ENCODE data around the gene DKK1. TPM values are rescaled to one million over a fixed set of nuclear protein-coding genes. Genes with fewer than 3 reads are reported as not detected.

DKK1 gene
- total RNA-seq, 2 donors from 2014 or later, result 0.82 TPM; not detected in 1

DNA sequence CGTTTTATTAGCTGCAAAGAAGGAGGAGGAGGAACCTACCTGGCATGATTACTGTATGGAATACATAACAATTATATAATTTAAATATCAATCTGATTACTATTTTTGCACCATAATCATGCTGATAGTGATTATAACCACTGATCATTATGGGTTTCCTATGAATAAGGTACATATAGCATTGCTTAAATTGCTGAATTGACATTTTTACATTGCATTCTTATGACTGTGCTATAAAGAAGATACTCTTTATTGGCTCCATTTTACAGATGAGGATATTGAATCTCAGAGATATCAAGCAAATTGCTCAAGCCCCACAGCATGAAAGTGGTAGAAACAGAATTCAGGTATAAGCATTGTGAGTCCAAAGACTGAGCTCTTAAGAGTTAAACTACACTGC is 23.1 kb downstream of the DKK1 start:
- Histone ChIP-seq H3K9me3 (no peaks in the 10 kb centered on the region), H3K9ac (ENCODE audit: low read depth in 2 of 2, low read length in 2 of 2) (no peak overlapping the region), H3K4me3 (no peak overlapping the region), H3K27ac (no peak overlapping the region), H3K27me3 (no peaks in the 10 kb centered on the region), H3K4me1 (no peaks in the 10 kb centered on the region), H3K36me3 (no peaks in the 10 kb centered on the region)
- intact Hi-C loops (cut with DNase I), result no loop called here
- no peak for DNase-seq
- TF ChIP-seq, protein P1, sequence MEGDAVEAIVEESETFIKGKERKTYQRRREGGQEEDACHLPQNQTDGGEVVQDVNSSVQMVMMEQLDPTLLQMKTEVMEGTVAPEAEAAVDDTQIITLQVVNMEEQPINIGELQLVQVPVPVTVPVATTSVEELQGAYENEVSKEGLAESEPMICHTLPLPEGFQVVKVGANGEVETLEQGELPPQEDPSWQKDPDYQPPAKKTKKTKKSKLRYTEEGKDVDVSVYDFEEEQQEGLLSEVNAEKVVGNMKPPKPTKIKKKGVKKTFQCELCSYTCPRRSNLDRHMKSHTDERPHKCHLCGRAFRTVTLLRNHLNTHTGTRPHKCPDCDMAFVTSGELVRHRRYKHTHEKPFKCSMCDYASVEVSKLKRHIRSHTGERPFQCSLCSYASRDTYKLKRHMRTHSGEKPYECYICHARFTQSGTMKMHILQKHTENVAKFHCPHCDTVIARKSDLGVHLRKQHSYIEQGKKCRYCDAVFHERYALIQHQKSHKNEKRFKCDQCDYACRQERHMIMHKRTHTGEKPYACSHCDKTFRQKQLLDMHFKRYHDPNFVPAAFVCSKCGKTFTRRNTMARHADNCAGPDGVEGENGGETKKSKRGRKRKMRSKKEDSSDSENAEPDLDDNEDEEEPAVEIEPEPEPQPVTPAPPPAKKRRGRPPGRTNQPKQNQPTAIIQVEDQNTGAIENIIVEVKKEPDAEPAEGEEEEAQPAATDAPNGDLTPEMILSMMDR (IDR thresholded peaks at IDR 0.05), result no peak

DNA sequence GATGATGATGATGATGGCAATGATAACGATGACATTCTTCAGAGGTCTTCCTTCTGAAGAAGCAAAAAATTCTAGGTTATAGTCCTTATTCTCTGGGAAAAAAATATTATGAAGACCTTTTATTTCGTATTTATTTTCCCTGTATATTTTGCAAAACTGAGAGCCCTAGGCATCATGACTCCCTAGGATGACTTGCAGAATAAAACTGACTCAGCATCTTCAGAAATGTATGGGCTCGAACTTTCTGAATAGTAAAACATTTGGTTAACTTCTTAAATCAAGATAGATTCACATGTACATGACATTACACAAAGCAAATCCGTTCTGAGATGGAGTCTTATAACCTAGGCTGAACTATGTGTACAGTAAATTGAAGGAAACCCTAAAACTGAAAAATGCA is 29.4 kb downstream of the DKK1 start:
- TF ChIP-seq, protein P1 (IDR thresholded peaks at IDR 0.05), result no peak
- Histone ChIP-seq H3K36me3 (no peaks in the 10 kb centered on the region), H3K27me3 (no peaks in the 10 kb centered on the region), H3K27ac (no peak overlapping the region), H3K4me3 (no peak overlapping the region), H3K9ac (ENCODE audit: low read depth in 2 of 2, low read length in 2 of 2) (no peak overlapping the region), H3K9me3 (no peaks in the 10 kb centered on the region), H3K4me1 (no peaks in the 10 kb centered on the region)
- intact Hi-C loops (cut with DNase I), result no loop called here
- DNase-seq, result no peak

DNA sequence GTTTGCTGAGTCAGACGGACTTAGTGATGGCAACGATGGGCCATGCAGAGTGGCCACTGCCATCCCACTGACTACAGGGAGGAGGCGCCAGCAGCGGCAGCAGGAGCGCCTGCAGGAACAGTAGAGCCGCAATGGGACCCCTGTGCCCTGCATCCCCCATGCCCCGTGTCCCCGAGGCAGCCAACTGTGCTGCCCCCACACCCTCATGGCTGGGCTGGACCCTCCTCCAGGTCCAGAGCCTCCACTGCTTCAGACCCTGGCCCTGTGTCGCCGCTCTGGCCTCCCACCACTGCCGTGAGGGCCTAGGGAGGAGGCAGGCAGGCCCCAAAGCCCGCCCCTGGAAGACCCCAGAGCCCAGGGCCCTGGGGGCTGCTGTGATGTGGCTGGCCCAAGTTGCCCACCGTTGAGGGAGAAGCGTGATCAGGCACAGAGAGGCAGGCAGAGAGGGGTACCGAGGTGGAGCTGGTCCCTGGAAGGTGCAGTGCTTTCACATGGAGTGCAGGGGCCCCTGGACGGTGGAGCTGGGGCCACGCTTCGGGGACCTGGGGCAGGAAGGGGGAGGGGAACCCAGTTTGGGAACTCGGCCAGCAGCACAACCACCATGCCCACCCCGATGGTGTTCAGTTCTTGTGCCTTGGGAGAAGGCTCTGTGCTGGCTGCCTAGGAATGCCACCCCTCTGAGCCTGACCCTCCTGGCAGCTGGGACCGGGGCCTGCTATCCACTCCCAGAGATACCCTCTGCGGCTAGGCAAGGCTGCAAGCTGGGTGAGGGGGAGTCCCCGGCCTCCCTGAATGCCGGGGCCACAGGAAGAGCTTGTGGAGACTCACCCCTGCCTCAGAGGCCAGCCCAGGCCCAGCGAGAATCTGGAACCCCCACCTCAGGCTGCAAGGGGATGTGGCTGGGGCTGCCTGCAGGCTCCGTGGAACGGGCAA is 32.6 kb downstream of the DKK1 start:
- Histone ChIP-seq H3K27me3 (no peaks in the 10 kb centered on the region), H3K4me3 (no peak overlapping the region), H3K27ac (no peak overlapping the region), H3K9ac (ENCODE audit: low read depth in 2 of 2, low read length in 2 of 2) (no peak overlapping the region), H3K9me3 (no peaks in the 10 kb centered on the region), H3K4me1 (no peaks in the 10 kb centered on the region), H3K36me3 (no peaks in the 10 kb centered on the region)
- intact Hi-C loops (cut with DNase I), result no loop called here
- TF ChIP-seq, protein P1 (IDR thresholded peaks at IDR 0.05), result no peak
- DNase-seq, result no peak

DNA sequence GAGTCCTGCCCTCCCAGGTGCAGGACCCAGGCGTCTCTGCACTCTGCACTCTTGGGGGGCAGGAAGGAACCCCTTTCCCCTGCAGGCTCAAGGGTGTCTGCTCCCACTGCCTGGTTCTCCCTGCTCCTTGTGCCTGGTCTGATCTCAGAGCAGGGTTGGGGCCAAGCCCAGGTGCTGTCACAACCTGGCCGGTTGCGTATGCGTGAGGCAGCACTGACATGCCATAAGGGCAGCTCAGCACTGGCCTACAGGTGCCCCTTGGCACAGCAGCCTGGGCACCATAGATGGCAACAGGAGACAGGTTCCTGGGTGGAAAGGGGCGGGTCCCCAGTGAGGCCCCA is 33.2 kb downstream of the DKK1 start:
- H3K27ac ChIP-seq, result no peak overlapping the region
- H3K4me3 ChIP-seq, result no peak overlapping the region
- H3K4me1 ChIP-seq, result no peaks in the 10 kb centered on the region
- H3K36me3 ChIP-seq, result no peaks in the 10 kb centered on the region
- intact Hi-C loops (cut with DNase I), result no loop called here
- no peak overlapping the region for H3K9ac ChIP-seq (ENCODE audit: low read depth in 2 of 2, low read length in 2 of 2)
- H3K9me3 ChIP-seq, result no peaks in the 10 kb centered on the region
- no peaks in the 10 kb centered on the region for H3K27me3 ChIP-seq
- TF ChIP-seq, protein P1 (IDR thresholded peaks at IDR 0.05), result no peak
- DNase-seq, result no peak

DNA sequence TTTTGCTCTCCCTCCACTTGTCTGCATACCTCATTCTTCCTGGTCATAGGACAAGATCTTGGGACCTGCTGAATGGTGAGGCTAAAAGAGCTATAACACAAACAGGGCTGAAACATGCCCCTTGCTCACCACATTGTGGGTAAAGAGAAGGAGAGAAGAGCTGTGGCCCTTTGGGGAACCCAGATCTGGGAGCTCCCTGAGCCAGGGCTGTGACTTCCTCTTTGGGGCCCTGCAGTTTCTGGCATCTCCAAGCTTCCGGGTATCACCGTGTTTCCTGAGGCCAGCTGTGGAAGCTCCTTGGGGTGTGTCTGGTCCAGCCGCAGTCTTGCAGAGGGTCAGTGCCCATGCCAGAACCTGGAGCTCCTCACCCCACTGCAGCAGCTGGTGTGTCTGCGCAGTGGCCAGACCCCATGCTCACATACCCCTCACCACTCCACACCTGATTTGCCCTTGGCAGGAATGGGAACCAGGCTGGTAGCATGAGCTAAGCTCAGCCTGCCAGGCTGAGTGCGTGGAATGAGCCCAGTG is 34.0 kb downstream of the DKK1 start:
- Histone ChIP-seq H3K27ac (no peak overlapping the region), H3K4me3 (no peak overlapping the region), H3K36me3 (no peaks in the 10 kb centered on the region), H3K27me3 (no peaks in the 10 kb centered on the region), H3K9ac (ENCODE audit: low read depth in 2 of 2, low read length in 2 of 2) (no peak overlapping the region), H3K9me3 (no peaks in the 10 kb centered on the region), H3K4me1 (no peaks in the 10 kb centered on the region)
- TF ChIP-seq, protein P1 (IDR thresholded peaks at IDR 0.05), result no peak
- intact Hi-C loops (cut with DNase I), result no loop called here
- DNase-seq, result no peak
